Neural cell (in vitro differentiated cells): ENCODE data around the gene KIAA1586. TPM values are rescaled to one million over a fixed set of nuclear protein-coding genes. Genes with fewer than 3 reads are reported as not detected.
A peak's percentile ranks its signal among the peaks of the same experiment; 100 is the strongest.

ENCODE experiments used
- H2AFZ ChIP-seq: fragments of 200-600, 300-800 bp; sonication (generic), shearing (Covaris generic); 2 replicates; pipeline ENCODE4 v1.6.0; 2014; ENCODE audit warnings: low read depth, mild to moderate bottlenecking, antibody characterized with exemption, low read length, moderate library complexity
- H3F3A ChIP-seq: fragments of 200-600 bp; shearing (Covaris generic); 2 replicates; pipeline ENCODE4 v1.6.1; 2016; ENCODE audit warnings: mild to moderate bottlenecking, moderate library complexity, mixed read lengths, antibody characterized with exemption, low read length; ENCODE audit not compliant: insufficient read depth, poor library complexity, severe bottlenecking
- H3K27ac ChIP-seq: fragments of 200-600, 300-800 bp; sonication (generic), shearing (Covaris generic); 2 replicates; pipeline ENCODE4 v1.5.1; 2014; ENCODE audit warnings: mild to moderate bottlenecking, low read length, moderate library complexity
- H3K27me3 ChIP-seq: fragments of 300-800, 200-600 bp; sonication (generic), shearing (Covaris generic); 2 replicates; pipeline ENCODE4 v1.6.0; 2014; ENCODE audit warnings: mild to moderate bottlenecking, low read depth, low read length, moderate library complexity; ENCODE audit not compliant: insufficient read depth
- H3K36me3 ChIP-seq: fragments of 300-800, 200-600 bp; sonication (generic), shearing (Covaris generic); 2 replicates; pipeline ENCODE4 v1.5.1; 2014; ENCODE audit warnings: mild to moderate bottlenecking, antibody characterized with exemption, low read length, moderate library complexity; ENCODE audit not compliant: insufficient read depth
- H3K4me2 ChIP-seq: fragments of 300-800, 200-600 bp; sonication (generic), shearing (Covaris generic); 2 replicates; pipeline ENCODE4 v1.6.0; 2014; ENCODE audit warnings: mild to moderate bottlenecking, low read length
- H3K4me3 ChIP-seq: fragments of 300-800, 200-600 bp; sonication (generic), shearing (Covaris generic); 2 replicates; pipeline ENCODE4 v1.5.1; 2014; ENCODE audit warnings: mild to moderate bottlenecking, low read length, moderate library complexity
- H3K79me2 ChIP-seq: fragments of 200-600 bp; shearing (Covaris generic); replicated peaks from 2 replicates; pipeline ENCODE4 v1.6.0; 2014; ENCODE audit warnings: mild to moderate bottlenecking, low read length, moderate library complexity; ENCODE audit not compliant: insufficient read depth
- H3K9ac ChIP-seq: fragments of 300-800, 200-600 bp; sonication (generic), shearing (Covaris generic); 2 replicates; pipeline ENCODE4 v1.6.1; 2016; ENCODE audit warnings: mild to moderate bottlenecking, low read length, mixed read lengths
- H3K9me2 ChIP-seq: fragments of 200-600 bp; shearing (Covaris generic); 2 replicates; pipeline ENCODE4 v1.6.1; 2016; ENCODE audit warnings: mild to moderate bottlenecking, low read length, mixed read lengths; ENCODE audit not compliant: insufficient read depth
- H3K9me3 ChIP-seq: fragments of 200-600, 300-800 bp; sonication (generic), shearing (Covaris generic); 2 replicates; pipeline ENCODE4 v1.6.1; 2016; ENCODE audit warnings: mild to moderate bottlenecking, mixed run types, low read length, moderate library complexity, mixed read lengths
- H4K20me1 ChIP-seq: fragments of 200-600 bp; shearing (Covaris generic); 2 replicates; pipeline ENCODE4 v1.6.1; 2016; ENCODE audit warnings: mild to moderate bottlenecking, mixed run types; ENCODE audit not compliant: insufficient read depth
- EP300 ChIP-seq: fragments of 450-650 bp; conservative IDR thresholded peaks from 2 replicates; pipeline ENCODE4 v1.6.1; 2014; ENCODE audit warnings: antibody characterized with exemption, mild to moderate bottlenecking, moderate library complexity; ENCODE audit not compliant: poor library complexity, severe bottlenecking
- EZH2 ChIP-seq: fragments of 200-600, 300-800 bp; shearing (Covaris generic), sonication (generic); IDR thresholded peaks from 2 replicates; pipeline ENCODE4 v1.6.1; 2014; ENCODE audit warnings: antibody characterized with exemption, low read length, borderline replicate concordance, mild to moderate bottlenecking; ENCODE audit not compliant: insufficient read depth, poor library complexity, severe bottlenecking
- MXI1 ChIP-seq: fragments of 450-650 bp; conservative IDR thresholded peaks from 2 replicates; pipeline ENCODE4 v1.6.1; 2014; ENCODE audit warnings: antibody characterized with exemption, mild to moderate bottlenecking; ENCODE audit not compliant: poor library complexity, severe bottlenecking
- POLR2AphosphoS5 ChIP-seq: IDR thresholded peaks from 2 replicates; pipeline ENCODE4 v1.6.1; 2012
- RAD21 ChIP-seq: fragments of 450-650 bp; conservative IDR thresholded peaks from 2 replicates; pipeline ENCODE4 v1.6.1; 2014; ENCODE audit warnings: antibody characterized with exemption, mild to moderate bottlenecking, moderate library complexity
- REST ChIP-seq: IDR thresholded peaks from 2 replicates; pipeline ENCODE4 v1.6.1; 2012; ENCODE audit warnings: borderline replicate concordance
- SMC3 ChIP-seq: fragments of 450-650 bp; conservative IDR thresholded peaks from 2 replicates; pipeline ENCODE4 v1.6.1; 2014; ENCODE audit warnings: antibody characterized with exemption, mild to moderate bottlenecking, moderate library complexity; ENCODE audit not compliant: poor library complexity
- TAF1 ChIP-seq: IDR thresholded peaks from 2 replicates; pipeline ENCODE4 v1.6.1; 2012; ENCODE audit warnings: low read depth
- polyA plus RNA-seq: library from polyadenylated mRNA; depleted of rRNA; stranded (reverse); fragments of >200 nt; gene quantifications from 2 replicates; pipeline ENCODE4 v1.2.3, GENCODE V29; 2014
- TF ChIP-seq, protein P1 (sequence below): fragments of 450-650 bp; IDR thresholded peaks from 2 replicates; pipeline ENCODE4 v1.5.1; 2014; ENCODE audit warnings: antibody characterized with exemption, mild to moderate bottlenecking, moderate library complexity; ENCODE audit not compliant: poor library complexity, severe bottlenecking

KIAA1586 gene
- polyA plus RNA-seq, 1 donor from 2014 or later: 34.4 TPM

DNA sequence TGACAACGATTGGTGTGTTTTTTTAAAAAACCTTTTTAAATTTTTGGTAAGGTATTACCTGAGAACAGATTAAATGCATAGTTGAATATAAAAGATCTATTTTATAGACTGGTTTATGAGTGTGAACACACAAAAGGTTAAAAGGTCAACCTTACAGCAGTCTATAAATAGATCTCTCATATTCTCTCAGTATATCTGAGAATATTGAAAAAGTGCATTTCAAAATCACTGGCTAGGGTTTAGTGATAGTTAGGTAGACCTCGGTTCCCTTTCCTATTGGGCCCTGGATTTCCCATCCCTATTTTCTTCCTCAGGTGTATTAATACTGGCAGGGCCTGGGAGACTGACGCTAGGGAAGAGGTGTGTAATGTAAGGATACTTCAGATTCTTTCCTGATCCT is 42.8 kb downstream of the KIAA1586 start:
- Histone ChIP-seq H3K4me2 (peak overlapping the region; percentile 32), H3K36me3 (no peaks in the 10 kb centered on the region), H4K20me1 (no peaks in the 10 kb centered on the region), H3K79me2 (peaks cover 30% of the 10 kb centered on the region), H3F3A (no peaks in the 10 kb centered on the region), H3K9ac (peak overlapping the region; percentile 80), H2AFZ (peak overlapping the region; percentile 80), H3K27me3 (no peaks in the 10 kb centered on the region), H3K4me3 (peak overlapping the region; percentile 68), H3K9me2 (no peaks in the 10 kb centered on the region), H3K27ac (peak overlapping the region; percentile 85), H3K9me3 (no peaks in the 10 kb centered on the region)
- TF ChIP-seq EP300 (no peak), REST (no peak), EZH2 (no peak), TAF1 (no peak), MXI1 (no peak)
- TF ChIP-seq, protein P1, sequence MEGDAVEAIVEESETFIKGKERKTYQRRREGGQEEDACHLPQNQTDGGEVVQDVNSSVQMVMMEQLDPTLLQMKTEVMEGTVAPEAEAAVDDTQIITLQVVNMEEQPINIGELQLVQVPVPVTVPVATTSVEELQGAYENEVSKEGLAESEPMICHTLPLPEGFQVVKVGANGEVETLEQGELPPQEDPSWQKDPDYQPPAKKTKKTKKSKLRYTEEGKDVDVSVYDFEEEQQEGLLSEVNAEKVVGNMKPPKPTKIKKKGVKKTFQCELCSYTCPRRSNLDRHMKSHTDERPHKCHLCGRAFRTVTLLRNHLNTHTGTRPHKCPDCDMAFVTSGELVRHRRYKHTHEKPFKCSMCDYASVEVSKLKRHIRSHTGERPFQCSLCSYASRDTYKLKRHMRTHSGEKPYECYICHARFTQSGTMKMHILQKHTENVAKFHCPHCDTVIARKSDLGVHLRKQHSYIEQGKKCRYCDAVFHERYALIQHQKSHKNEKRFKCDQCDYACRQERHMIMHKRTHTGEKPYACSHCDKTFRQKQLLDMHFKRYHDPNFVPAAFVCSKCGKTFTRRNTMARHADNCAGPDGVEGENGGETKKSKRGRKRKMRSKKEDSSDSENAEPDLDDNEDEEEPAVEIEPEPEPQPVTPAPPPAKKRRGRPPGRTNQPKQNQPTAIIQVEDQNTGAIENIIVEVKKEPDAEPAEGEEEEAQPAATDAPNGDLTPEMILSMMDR: no peak

- Histone ChIP-seq H3F3A (no peaks in the 10 kb centered on the region), H3K27ac (peak within 1 kb of the TSS; percentile 85), H3K4me3 (peak within 1 kb of the TSS; percentile 68), H3K9me3 (no peaks in the 10 kb centered on the region), H3K27me3 (no peaks in the 10 kb centered on the region), H3K9me2 (no peaks in the 10 kb centered on the region), H3K36me3 (no peaks in the 10 kb centered on the region), H3K4me2 (peak within 1 kb of the TSS; percentile 32), H3K79me2 (peaks cover 36% of the 10 kb centered on the region), H2AFZ (peak within 1 kb of the TSS; percentile 80), H3K9ac (peak within 1 kb of the TSS; percentile 80), H4K20me1 (no peaks in the 10 kb centered on the region)
- TF ChIP-seq POLR2AphosphoS5 (peak; percentile 94), EP300 (peak; percentile 49), RAD21 (no peak), TAF1 (peak; percentile 84), SMC3 (peak; percentile 31), REST (no peak), MXI1 (peak; percentile 83), EZH2 (no peak)
- TF ChIP-seq, protein P1: peak; percentile 52
Observed at GRCh38 chr6:57089687-57090457, 43.4 kb downstream of the KIAA1586 start, which contains the start of gene ZNF451. ZNF451 (plus strand) TSS chr6:57090188; CDS start chr6:57090254, 66 bp downstream.
